GM12878 (cell line): Measurements from ENCODE around the gene NHEJ1. TPM values are rescaled to one million over a fixed set of nuclear protein-coding genes. Genes with fewer than 3 reads are reported as not detected.

ENCODE experiments used
- ATAC-seq: fragments of 200-7000 bp; cut with Tn5 transposase; 3 replicates; pipeline ENCODE4 v1.9.1; 2020; ENCODE audit warnings: mild to moderate bottlenecking, moderate library complexity
- BruUV-seq: library from RNA; stranded (reverse); fragments of 400-500 nt; replicated peaks from 2 replicates; lab custom pipeline; 2021; lab: Mats Ljungman, UMichigan
- CTCF ChIA-PET: fragments of 300-600 bp; sonication (Branson Sonifier 250); formaldehyde crosslinking; extraction: SDS; loops from one replicate; lab custom pipeline; 2021; ENCODE audit warnings: inconsistent platforms; lab: Yijun Ruan, JAX
- POLR2A ChIA-PET: fragments of 350-600 bp; formaldehyde crosslinking; extraction: SDS; loops from one replicate; lab custom pipeline; 2021; ENCODE audit warnings: inconsistent platforms; lab: Charles Lee
- RAD21 ChIA-PET: fragments of 300-600 bp; sonication (Branson Sonifier 250); formaldehyde crosslinking; loops from one replicate; lab custom pipeline; 2023; ENCODE audit warnings: antibody characterized with exemption; ENCODE audit not compliant: unreplicated experiment; lab: Charles Lee
- SMC1A ChIA-PET: fragments of 300-600 bp; sonication (Branson Sonifier 250); formaldehyde crosslinking; loops from one replicate; lab custom pipeline; 2023; ENCODE audit not compliant: unreplicated experiment, uncharacterized antibody; lab: Charles Lee
- DNase-seq: peaks from one replicate; pipeline ENCODE4 v3.0.0-alpha.2; 2011; ENCODE audit warnings: low read depth, low spot score
- FAIRE-seq: peaks from 3 replicates; lab custom pipeline; 2011; peaks lifted over from hg19 to GRCh38; lab: Jason Lieb, UNC
- H2AFZ ChIP-seq: 2 replicates; pipeline ENCODE4 v1.6.0; 2011; ENCODE audit warnings: low read depth, low read length, control low read depth; ENCODE audit not compliant: control insufficient read depth
- H3K27ac ChIP-seq: 2 replicates; pipeline ENCODE4 v1.5.1; 2011; ENCODE audit warnings: control low read depth; ENCODE audit not compliant: control insufficient read depth, insufficient read depth
- H3K27me3 ChIP-seq, 2 experiments: replicated peaks in 1 of 2; 2 replicates each; pipeline versions ENCODE4 v1.6.0 to v1.6.1; 2011; ENCODE audit warnings: low read length in 1 of 2; ENCODE audit not compliant: control insufficient read depth in 2 of 2, insufficient read depth in 2 of 2
- H3K36me3 ChIP-seq, 2 experiments: 2 replicates each; pipeline ENCODE4 v1.5.1; 2011; ENCODE audit warnings: low read length in 1 of 2; ENCODE audit not compliant: control insufficient read depth in 2 of 2, insufficient read depth in 2 of 2
- H3K4me1 ChIP-seq: 2 replicates; pipeline ENCODE4 v1.6.1; 2011; ENCODE audit warnings: mild to moderate bottlenecking, low read length, moderate library complexity, mixed read lengths; ENCODE audit not compliant: control insufficient read depth, insufficient read depth
- H3K4me2 ChIP-seq: 2 replicates; pipeline ENCODE4 v1.6.0; 2011; ENCODE audit warnings: control low read depth; ENCODE audit not compliant: control insufficient read depth, insufficient read depth
- H3K4me3 ChIP-seq: fragments of 200-600 bp; sonication (generic); 2 replicates; pipeline ENCODE4 v1.5.1; 2016
- H3K79me2 ChIP-seq: 2 replicates; pipeline ENCODE4 v1.6.0; 2011; ENCODE audit warnings: low read length; ENCODE audit not compliant: control insufficient read depth, insufficient read depth
- H3K9ac ChIP-seq: 2 replicates; pipeline ENCODE4 v1.8.0; 2011; ENCODE audit warnings: low read length, control low read depth, mixed read lengths; ENCODE audit not compliant: control insufficient read depth, insufficient read depth
- H3K9me3 ChIP-seq: replicated peaks from 3 replicates; pipeline ENCODE4 v1.5.1; 2011; ENCODE audit warnings: mild to moderate bottlenecking, low read length; ENCODE audit not compliant: control insufficient read depth, insufficient read depth
- H4K20me1 ChIP-seq: 2 replicates; pipeline ENCODE4 v1.6.0; 2011; ENCODE audit not compliant: control insufficient read depth, insufficient read depth
- BACH1 ChIP-seq: fragments of 450-650 bp; IDR thresholded peaks from 2 replicates; pipeline ENCODE4 v1.6.1; 2017; ENCODE audit warnings: mild to moderate bottlenecking, borderline replicate concordance
- EGR1 ChIP-seq, 2 experiments: IDR thresholded peaks; 1 replicate in 1 of 2; 2 replicates in 1 of 2; pipeline ENCODE4 v1.6.1; 2011 to 2012; ENCODE audit warnings: low read depth in 2 of 2, low read length in 2 of 2, borderline replicate concordance in 1 of 2, mild to moderate bottlenecking in 1 of 2, moderate library complexity in 1 of 2
- HDAC2 ChIP-seq: fragments of 200-600 bp; sonication (generic); IDR thresholded peaks from 2 replicates; pipeline ENCODE4 v1.6.1; 2017
- KDM1A ChIP-seq: fragments of 200-600 bp; sonication (generic); IDR thresholded peaks from 2 replicates; pipeline ENCODE4 v1.6.1; 2016; ENCODE audit warnings: borderline replicate concordance
- POLR2AphosphoS5 ChIP-seq: IDR thresholded peaks from 2 replicates; pipeline ENCODE4 v1.6.1; 2011; ENCODE audit warnings: mild to moderate bottlenecking, low read length, inconsistent platforms
- PRDM15 ChIP-seq: fragments of 450-650 bp; formaldehyde crosslinking; IDR thresholded peaks from 2 replicates; pipeline ENCODE4 v1.4.0; 2020; ENCODE audit warnings: mild to moderate bottlenecking, moderate library complexity
- SREBF2 ChIP-seq: IDR thresholded peaks from 2 replicates; pipeline ENCODE4 v1.6.1; 2012; ENCODE audit warnings: mild to moderate bottlenecking, low read length
- TCF7 ChIP-seq: IDR thresholded peaks from 2 replicates; pipeline ENCODE4 v1.6.1; 2014; ENCODE audit warnings: antibody characterized with exemption, borderline replicate concordance
- ZNF207 ChIP-seq: fragments of 450-650 bp; IDR thresholded peaks from 2 replicates; pipeline ENCODE4 v1.6.1; 2014; ENCODE audit warnings: antibody characterized with exemption, mild to moderate bottlenecking, borderline replicate concordance
- ZNF217 ChIP-seq: fragments of 450-650 bp; IDR thresholded peaks from 2 replicates; pipeline ENCODE4 v1.6.1; 2017; ENCODE audit warnings: antibody characterized with exemption, mild to moderate bottlenecking
- WGBS: methylation state at CpG from one replicate; pipeline ENCODE4 v1.1.6; 2016; ENCODE audit warnings: low lambda C conversion rate; ENCODE audit not compliant: insufficient replicate concordance, insufficient coverage; ENCODE audit errors: missing lambda C conversion rate; 5-methylcytosine and 5-hydroxymethylcytosine counted together
- in situ Hi-C: fragments of 300-500 bp; cut with MboI; formaldehyde crosslinking; loops from 9 replicates; pipeline ENCODE4 v1.14.3; 2018; ENCODE audit warnings: mixed read lengths
- intact Hi-C: fragments of 100-400 bp; cut with micrococcal nuclease; formaldehyde crosslinking; loops from one replicate; pipeline ENCODE4 v1.14.2; 2022; ENCODE audit not compliant: unreplicated experiment
- polyA plus RNA-seq, 11 experiments: library from polyadenylated mRNA; depleted of rRNA in 4 of 11; unstranded in 6 of 11; stranded (reverse) in 5 of 11; fragments of >200 nt; fragmentation: Nextera tagmentation in 4 of 11; fragmentation: Illumina TruSeq in 1 of 11; extraction: Ambion mirVana in 4 of 11; extraction: Trizol in 1 of 11; gene quantifications; 1 replicate in 1 of 11; 2 replicates in 10 of 11; pipeline versions ENCODE4 v1.2.1 to v1.2.3, GENCODE V29; 2011 to 2016; ENCODE audit warnings: inconsistent platforms in 2 of 11, missing spikeins in 2 of 11, low read depth in 1 of 11
- total RNA-seq, 4 experiments: library from RNA; depleted of rRNA in 3 of 4; stranded (reverse); fragments of >200 nt in 3 of 4; fragmentation: Illumina TruSeq in 1 of 4; extraction: Trizol in 1 of 4; gene quantifications; 2 replicates each; pipeline versions ENCODE4 v1.2.1 to v1.2.3, GENCODE V29; 2013 to 2021
- TF ChIP-seq, protein P1 (sequence below): fragments of 450-650 bp; IDR thresholded peaks from 2 replicates; pipeline ENCODE4 v1.6.1; 2018; ENCODE audit warnings: borderline replicate concordance, mild to moderate bottlenecking; ENCODE audit not compliant: partially characterized antibody

The NHEJ1 gene
- total and polyA plus RNA-seq, 10 of the 15 experiments (the other 5 are each of a cell fraction or from before 2014, with no cell fraction given), result 11.8 to 20.2 (median 17.0) TPM

- RAD21 ChIA-PET, result interaction anchor here (2.1 kb wide), 1 partner anchor 40 kb away, joined by 4 read pairs; no protein-coding TSS in a partner anchor
- H3K9me3 ChIP-seq, result no peaks in the 10 kb centered on the region
- no peak overlapping the region for H3K9ac ChIP-seq
- BruUV-seq, result no TSS peak
- 75% methylated on average over 2 of the region's 2 CpGs for WGBS
- CTCF ChIA-PET, result interaction anchor here (1.1 to 26.8 kb wide), 6 partner anchors 9 to 99 kb away, joined by 3 to 365 read pairs (median 6); no protein-coding TSS in a partner anchor
- H4K20me1 ChIP-seq, result no peaks in the 10 kb centered on the region
- no peak overlapping the region for H3K27ac ChIP-seq
- H3K4me1 ChIP-seq, result peaks cover 6% of the 10 kb centered on the region
- intact Hi-C loops, result no loop called here
- POLR2A ChIA-PET, result no interaction called here
- no peak overlapping the region for H3K4me3 ChIP-seq
- no peaks in the 10 kb centered on the region for H3K79me2 ChIP-seq
- DNase-seq (no peak), ATAC-seq (no peak), FAIRE-seq (no peak)
- no peaks in the 10 kb centered on the region for H3K27me3 ChIP-seq
- H3K4me2 ChIP-seq, result no peak overlapping the region
- H2AFZ ChIP-seq, result no peak overlapping the region
- no peak for TF ChIP-seq ZNF217
- TF ChIP-seq SREBF2, result no peak
- TF ChIP-seq TCF7, result no peak
- TF ChIP-seq EGR1 (IDR thresholded peaks at IDR 0.05; ENCODE audit: borderline replicate concordance in 1 of 2, low read depth in 2 of 2, low read length in 2 of 2), result no peak
- no peak for TF ChIP-seq ZNF207
- no peak for TF ChIP-seq BACH1
- TF ChIP-seq, all 136 proteins: peak for 0
- SMC1A ChIA-PET, result interaction anchor here (1.1 kb wide), 1 partner anchor 25 kb away, joined by 6 read pairs; no protein-coding TSS in a partner anchor
- in situ Hi-C loops, result no loop called here
- peaks cover 0 to 5% of the 10 kb centered on the region in 2 experiments; a peak in 3 of 4 replicates for H3K36me3 ChIP-seq
Measured at GRCh38 chr2:219079417-219079816, 81.2 kb downstream of the NHEJ1 start.

GRCh38 chr2:219078951-219079350 is 81.7 kb downstream of the NHEJ1 start:
- FAIRE-seq (no peak), ATAC-seq (no peak), DNase-seq (no peak)
- H2AFZ ChIP-seq, result no peak overlapping the region
- ChIA-PET RAD21 (interaction anchor here (2.1 kb wide), 1 partner anchor 41 kb away, joined by 4 read pairs; no protein-coding TSS in a partner anchor), POLR2A (no interaction called here), SMC1A (interaction anchor here (1.1 kb wide), 1 partner anchor 25 kb away, joined by 6 read pairs; no protein-coding TSS in a partner anchor), CTCF (interaction anchor here (0.7 to 26.8 kb wide), 6 partner anchors 8 to 41 kb away, joined by 4 to 365 read pairs (median 4); no protein-coding TSS in a partner anchor)
- H3K79me2 ChIP-seq, result no peaks in the 10 kb centered on the region
- no peak overlapping the region for H3K4me3 ChIP-seq
- no peaks in the 10 kb centered on the region for H3K9me3 ChIP-seq
- H3K4me1 ChIP-seq, result peaks cover 6% of the 10 kb centered on the region
- peaks cover 0 to 5% of the 10 kb centered on the region in 2 experiments; a peak in 3 of 4 replicates for H3K36me3 ChIP-seq
- intact Hi-C loops, result no loop called here
- no peak overlapping the region for H3K27ac ChIP-seq
- H3K27me3 ChIP-seq, result no peaks in the 10 kb centered on the region
- WGBS, result 89% methylated on average over 4 of the region's 4 CpGs
- no TSS peak for BruUV-seq
- H4K20me1 ChIP-seq, result no peaks in the 10 kb centered on the region
- H3K4me2 ChIP-seq, result no peak overlapping the region
- H3K9ac ChIP-seq, result no peak overlapping the region
- in situ Hi-C loops, result no loop called here
- TF ChIP-seq HDAC2 (no peak), KDM1A (no peak), PRDM15 (CRISPR knock-in tag) (no peak), POLR2AphosphoS5 (no peak)
- TF ChIP-seq, protein P1, sequence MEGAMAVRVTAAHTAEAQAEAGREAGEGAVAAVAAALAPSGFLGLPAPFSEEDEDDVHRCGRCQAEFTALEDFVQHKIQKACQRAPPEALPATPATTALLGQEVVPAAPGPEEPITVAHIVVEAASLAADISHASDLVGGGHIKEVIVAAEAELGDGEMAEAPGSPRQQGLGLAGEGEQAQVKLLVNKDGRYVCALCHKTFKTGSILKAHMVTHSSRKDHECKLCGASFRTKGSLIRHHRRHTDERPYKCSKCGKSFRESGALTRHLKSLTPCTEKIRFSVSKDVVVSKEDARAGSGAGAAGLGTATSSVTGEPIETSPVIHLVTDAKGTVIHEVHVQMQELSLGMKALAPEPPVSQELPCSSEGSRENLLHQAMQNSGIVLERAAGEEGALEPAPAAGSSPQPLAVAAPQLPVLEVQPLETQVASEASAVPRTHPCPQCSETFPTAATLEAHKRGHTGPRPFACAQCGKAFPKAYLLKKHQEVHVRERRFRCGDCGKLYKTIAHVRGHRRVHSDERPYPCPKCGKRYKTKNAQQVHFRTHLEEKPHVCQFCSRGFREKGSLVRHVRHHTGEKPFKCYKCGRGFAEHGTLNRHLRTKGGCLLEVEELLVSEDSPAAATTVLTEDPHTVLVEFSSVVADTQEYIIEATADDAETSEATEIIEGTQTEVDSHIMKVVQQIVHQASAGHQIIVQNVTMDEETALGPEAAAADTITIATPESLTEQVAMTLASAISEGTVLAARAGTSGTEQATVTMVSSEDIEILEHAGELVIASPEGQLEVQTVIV, result no peak
